Osteoblast (primary cell): ENCODE results near the gene ANKRD62. TPM values are rescaled to one million over a fixed set of nuclear protein-coding genes. Genes with fewer than 3 reads are reported as not detected.

ENCODE experiments used
- DNase-seq: peaks from one replicate; pipeline ENCODE4 v3.0.0; 2011; ENCODE audit warnings: low spot score, mixed read lengths; ENCODE audit not compliant: insufficient read length; ENCODE audit errors: missing footprints
- H2AFZ ChIP-seq: 2 replicates; pipeline ENCODE4 v1.6.0; 2011; ENCODE audit warnings: mild to moderate bottlenecking, low read length
- H3K27ac ChIP-seq: 2 replicates; pipeline ENCODE4 v1.5.1; 2011; ENCODE audit warnings: mild to moderate bottlenecking, low read depth, low read length, moderate library complexity
- H3K27me3 ChIP-seq: 2 replicates; pipeline ENCODE4 v1.6.0; 2012; ENCODE audit warnings: mild to moderate bottlenecking, control low read depth, inconsistent platforms, low read length, moderate library complexity; ENCODE audit not compliant: insufficient read depth
- H3K36me3 ChIP-seq: 2 replicates; pipeline ENCODE4 v1.5.1; 2011; ENCODE audit warnings: mild to moderate bottlenecking, low read length, control low read depth, moderate library complexity; ENCODE audit not compliant: insufficient read depth
- H3K4me1 ChIP-seq: 2 replicates; pipeline ENCODE4 v1.5.1; 2011; ENCODE audit warnings: mild to moderate bottlenecking, low read length, control low read depth, moderate library complexity; ENCODE audit not compliant: insufficient read depth
- H3K4me2 ChIP-seq: 2 replicates; pipeline ENCODE4 v1.6.0; 2011; ENCODE audit warnings: mild to moderate bottlenecking, low read length; ENCODE audit not compliant: insufficient read depth
- H3K4me3 ChIP-seq: fragments of 200-600 bp; sonication (generic); 3 replicates; pipeline ENCODE4 v1.5.1; 2012; ENCODE audit warnings: mild to moderate bottlenecking, low read length, inconsistent platforms; ENCODE audit not compliant: insufficient read depth
- H3K79me2 ChIP-seq: 2 replicates; pipeline ENCODE4 v1.6.0; 2012; ENCODE audit warnings: mild to moderate bottlenecking, low read length, control low read depth, inconsistent platforms; ENCODE audit not compliant: insufficient read depth
- H3K9me3 ChIP-seq: 2 replicates; pipeline ENCODE4 v1.5.1; 2011; ENCODE audit warnings: low read depth, low read length, control low read depth
- H4K20me1 ChIP-seq: 2 replicates; pipeline ENCODE4 v1.6.0; 2012; ENCODE audit warnings: mild to moderate bottlenecking, low read length, control low read depth; ENCODE audit not compliant: insufficient read depth
- total RNA-seq: library from RNA; depleted of rRNA; stranded (reverse); fragments of >200 nt; gene quantifications from 2 replicates; pipeline ENCODE4 v1.2.3, GENCODE V29; 2012
- TF ChIP-seq, protein P1 (sequence below): IDR thresholded peaks from 2 replicates; pipeline ENCODE4 v1.5.1; 2011; ENCODE audit warnings: mild to moderate bottlenecking, low read depth, low read length, moderate library complexity; ENCODE audit errors: extremely low read depth

Gene ANKRD62
- total RNA-seq, 1 donor: not detected

DNA sequence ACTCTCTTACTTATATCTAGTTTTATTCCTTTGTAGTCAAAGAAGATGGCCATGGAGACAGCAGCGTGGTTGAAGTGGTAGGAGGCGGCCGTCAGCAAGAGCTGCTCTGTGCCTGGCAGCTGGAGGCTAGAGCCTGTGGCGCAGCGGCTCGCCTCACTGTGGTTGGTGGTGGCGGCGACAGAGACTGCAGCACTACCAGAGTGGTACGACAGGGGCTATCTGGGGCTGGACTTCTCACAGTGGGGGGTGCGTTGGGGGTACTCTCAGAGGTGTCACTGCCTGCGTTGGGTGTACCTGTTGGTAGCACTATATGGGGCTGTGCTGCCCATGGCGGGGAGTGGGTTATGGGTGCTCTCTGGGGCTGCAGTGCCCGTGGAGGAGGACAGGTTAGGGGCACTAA is 8.5 kb upstream of the ANKRD62 start:
- no peak for DNase-seq
- Histone ChIP-seq H3K4me3 (no peak overlapping the region), H3K4me2 (no peak overlapping the region), H4K20me1 (no peaks in the 10 kb centered on the region), H3K36me3 (no peaks in the 10 kb centered on the region), H2AFZ (no peak overlapping the region), H3K27ac (no peak overlapping the region), H3K9me3 (no peaks in the 10 kb centered on the region), H3K4me1 (peaks cover under 1% of the 10 kb centered on the region), H3K79me2 (no peaks in the 10 kb centered on the region), H3K27me3 (no peaks in the 10 kb centered on the region)
- TF ChIP-seq, protein P1, sequence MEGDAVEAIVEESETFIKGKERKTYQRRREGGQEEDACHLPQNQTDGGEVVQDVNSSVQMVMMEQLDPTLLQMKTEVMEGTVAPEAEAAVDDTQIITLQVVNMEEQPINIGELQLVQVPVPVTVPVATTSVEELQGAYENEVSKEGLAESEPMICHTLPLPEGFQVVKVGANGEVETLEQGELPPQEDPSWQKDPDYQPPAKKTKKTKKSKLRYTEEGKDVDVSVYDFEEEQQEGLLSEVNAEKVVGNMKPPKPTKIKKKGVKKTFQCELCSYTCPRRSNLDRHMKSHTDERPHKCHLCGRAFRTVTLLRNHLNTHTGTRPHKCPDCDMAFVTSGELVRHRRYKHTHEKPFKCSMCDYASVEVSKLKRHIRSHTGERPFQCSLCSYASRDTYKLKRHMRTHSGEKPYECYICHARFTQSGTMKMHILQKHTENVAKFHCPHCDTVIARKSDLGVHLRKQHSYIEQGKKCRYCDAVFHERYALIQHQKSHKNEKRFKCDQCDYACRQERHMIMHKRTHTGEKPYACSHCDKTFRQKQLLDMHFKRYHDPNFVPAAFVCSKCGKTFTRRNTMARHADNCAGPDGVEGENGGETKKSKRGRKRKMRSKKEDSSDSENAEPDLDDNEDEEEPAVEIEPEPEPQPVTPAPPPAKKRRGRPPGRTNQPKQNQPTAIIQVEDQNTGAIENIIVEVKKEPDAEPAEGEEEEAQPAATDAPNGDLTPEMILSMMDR: no peak

DNA sequence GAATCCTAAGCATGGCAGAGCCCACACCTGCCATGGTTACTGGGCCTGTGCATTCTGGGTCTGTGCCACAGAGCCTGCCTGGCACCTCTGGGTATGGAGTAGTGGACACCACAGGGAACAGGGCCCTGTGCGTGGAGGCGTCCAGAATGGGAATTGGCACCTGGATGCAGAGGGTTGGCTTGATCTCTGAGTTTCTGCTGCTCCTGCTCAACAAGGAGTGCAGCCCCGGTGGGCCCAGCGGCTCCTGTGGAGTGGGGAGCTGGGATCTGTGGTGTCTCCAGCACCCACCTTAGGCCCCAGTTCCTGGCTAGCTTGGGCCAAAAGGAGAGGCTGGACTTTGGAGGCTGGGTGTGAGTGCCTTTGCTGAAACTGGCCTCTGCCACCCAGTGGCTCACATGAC is 7.9 kb upstream of the ANKRD62 start:
- Histone ChIP-seq H3K9me3 (no peaks in the 10 kb centered on the region), H3K27me3 (no peaks in the 10 kb centered on the region), H3K4me2 (no peak overlapping the region), H4K20me1 (no peaks in the 10 kb centered on the region), H3K4me1 (no peaks in the 10 kb centered on the region), H2AFZ (no peak overlapping the region), H3K79me2 (no peaks in the 10 kb centered on the region), H3K27ac (no peak overlapping the region), H3K36me3 (no peaks in the 10 kb centered on the region), H3K4me3 (no peak overlapping the region)
- TF ChIP-seq, protein P1: no peak
- DNase-seq: no peak

DNA sequence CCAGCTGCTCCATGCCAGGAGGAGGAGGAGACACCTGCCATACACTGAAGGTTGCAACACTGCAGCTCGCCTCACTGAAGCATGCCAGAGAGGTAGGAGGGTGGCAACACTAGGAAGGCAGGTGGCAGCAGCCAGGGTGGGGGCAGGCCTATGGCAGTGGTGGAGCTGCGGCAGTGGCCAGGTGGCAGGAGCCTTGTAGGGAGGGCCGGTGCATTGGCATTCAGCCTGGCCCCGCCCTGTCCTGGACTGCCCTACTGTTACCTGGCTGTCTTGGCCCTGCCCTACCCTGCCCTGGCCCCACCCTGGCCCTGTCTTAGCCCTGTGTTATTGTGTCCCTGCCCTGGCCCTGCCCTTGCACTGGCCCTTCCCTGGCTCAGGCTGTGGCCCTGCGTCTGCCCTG is 7.4 kb upstream of the ANKRD62 start:
- DNase-seq: no peak
- Histone ChIP-seq H4K20me1 (no peaks in the 10 kb centered on the region), H3K4me3 (no peak overlapping the region), H3K36me3 (no peaks in the 10 kb centered on the region), H3K9me3 (no peaks in the 10 kb centered on the region), H3K27me3 (no peaks in the 10 kb centered on the region), H3K27ac (no peak overlapping the region), H3K4me2 (no peak overlapping the region), H3K4me1 (no peaks in the 10 kb centered on the region), H2AFZ (no peak overlapping the region), H3K79me2 (no peaks in the 10 kb centered on the region)
- TF ChIP-seq, protein P1: no peak

DNA sequence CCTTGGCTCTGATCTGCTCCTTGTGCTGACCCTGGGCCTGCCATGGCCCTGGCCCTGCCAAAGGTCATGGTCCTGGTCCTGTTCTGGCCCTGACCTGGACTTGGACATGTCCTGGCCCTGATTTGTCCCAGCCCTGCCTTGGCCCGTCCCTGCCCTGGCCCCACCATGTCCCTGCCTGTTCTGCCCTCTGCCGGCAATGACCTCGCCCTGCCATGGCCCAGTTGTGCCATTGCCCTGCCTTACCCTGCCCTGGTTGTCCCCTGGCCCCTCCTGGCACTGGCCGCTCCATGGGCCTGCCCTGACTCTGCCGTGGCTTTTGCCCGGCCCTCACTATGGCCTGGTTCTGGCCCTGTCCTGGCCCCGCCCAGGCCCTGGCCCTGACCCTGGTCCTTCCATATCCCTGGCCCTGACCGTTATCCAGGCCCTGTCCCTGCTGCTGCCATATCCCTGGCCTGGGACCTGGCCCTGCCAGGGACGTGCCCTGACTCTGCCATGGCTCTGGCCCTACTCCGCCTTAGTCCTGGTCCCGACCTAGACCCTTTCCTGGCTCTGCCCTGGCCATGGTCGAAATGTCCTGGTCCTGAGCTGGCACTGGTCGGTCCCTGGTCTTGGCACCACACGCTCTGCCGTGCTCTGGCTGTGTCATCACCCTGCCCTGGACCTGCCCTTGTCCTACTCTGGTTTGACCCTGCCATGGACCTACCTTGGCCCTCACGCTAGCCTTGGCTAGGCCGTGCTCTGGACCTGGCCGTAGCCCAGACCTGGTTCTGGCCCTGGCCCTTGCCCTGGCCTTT is 6.8 kb upstream of the ANKRD62 start:
- Histone ChIP-seq H3K79me2 (no peaks in the 10 kb centered on the region), H3K4me1 (no peaks in the 10 kb centered on the region), H3K27me3 (no peaks in the 10 kb centered on the region), H3K4me2 (no peak overlapping the region), H3K27ac (no peak overlapping the region), H4K20me1 (no peaks in the 10 kb centered on the region), H3K9me3 (no peaks in the 10 kb centered on the region), H3K4me3 (no peak overlapping the region), H3K36me3 (no peaks in the 10 kb centered on the region), H2AFZ (no peak overlapping the region)
- no peak for DNase-seq
- TF ChIP-seq, protein P1: no peak
